Ishikawa (cell line): ENCODE results near the gene DCAF5.

Source experiments
- CEBPB ChIP-seq: IDR thresholded peaks from 2 replicates; pipeline ENCODE4 v1.6.1; 2012
- CREB1 ChIP-seq: IDR thresholded peaks from 2 replicates; pipeline ENCODE4 v1.6.1; 2012; ENCODE audit warnings: low read depth
- EGR1 ChIP-seq: IDR thresholded peaks from 2 replicates; pipeline ENCODE4 v1.6.1; 2012
- EP300 ChIP-seq: IDR thresholded peaks from 2 replicates; pipeline ENCODE4 v1.6.1; 2012; ENCODE audit warnings: borderline replicate concordance
- FOXM1 ChIP-seq: IDR thresholded peaks from 2 replicates; pipeline ENCODE4 v1.6.1; 2012; ENCODE audit warnings: low read depth, borderline replicate concordance
- MAX ChIP-seq: IDR thresholded peaks from 2 replicates; pipeline ENCODE4 v1.6.1; 2012
- NFIC ChIP-seq: IDR thresholded peaks from 2 replicates; pipeline ENCODE4 v1.6.1; 2012
- RAD21 ChIP-seq: IDR thresholded peaks from 2 replicates; pipeline ENCODE4 v1.6.1; 2012; ENCODE audit warnings: low read depth
- REST ChIP-seq: IDR thresholded peaks from 2 replicates; pipeline ENCODE4 v1.6.1; 2012; ENCODE audit warnings: low read depth, mild to moderate bottlenecking
- TAF1 ChIP-seq: IDR thresholded peaks from 2 replicates; pipeline ENCODE4 v1.6.1; 2012; ENCODE audit warnings: low read depth, mild to moderate bottlenecking
- TCF12 ChIP-seq: IDR thresholded peaks from 2 replicates; pipeline ENCODE4 v1.6.1; 2012; ENCODE audit warnings: low read depth
- TEAD4 ChIP-seq: IDR thresholded peaks from 2 replicates; pipeline ENCODE4 v1.6.1; 2012
- USF1 ChIP-seq: IDR thresholded peaks from 2 replicates; pipeline ENCODE4 v1.6.1; 2012
- YY1 ChIP-seq: IDR thresholded peaks from 2 replicates; pipeline ENCODE4 v1.6.1; 2012; ENCODE audit warnings: low read depth
- ZBTB7A ChIP-seq: IDR thresholded peaks from 2 replicates; pipeline ENCODE4 v1.6.1; 2012; ENCODE audit warnings: low read depth

Gene DCAF5

GRCh38 chr14:69079747-69080146 lies 73.2 kb downstream of the DCAF5 start:
- TF ChIP-seq TCF12, result no peak
- TF ChIP-seq EP300, result 0 out of 2 replicates have a peak, but pooled peaks have one; percentile 2
- TF ChIP-seq YY1, result no peak

GRCh38 chr14:69079188-69079742 lies 73.7 kb downstream of the DCAF5 start:
- TF ChIP-seq YY1 (no peak), EGR1 (no peak), REST (no peak), NFIC (peak; percentile 29), FOXM1 (peak; percentile 74), TEAD4 (peak; percentile 87), ZBTB7A (no peak), RAD21 (no peak), TCF12 (0 out of 2 replicates have a peak, but pooled peaks have one; percentile 27), MAX (no peak), TAF1 (no peak), USF1 (no peak), EP300 (peak; percentile 54; the same call in 1 of the 2 replicates), CREB1 (no peak), CEBPB (no peak)

GRCh38 chr14:69077841-69078240 lies 75.1 kb downstream of the DCAF5 start:
- TF ChIP-seq TEAD4 (peak; percentile 69), EP300 (peak; percentile 56; the same call in 1 of the 2 replicates), YY1 (no peak)

GRCh38 chr14:69076341-69076740 lies 76.6 kb downstream of the DCAF5 start:
- TF ChIP-seq ZBTB7A (no peak), USF1 (no peak), REST (no peak), MAX (no peak), RAD21 (no peak), CREB1 (no peak), TAF1 (no peak), EGR1 (no peak), YY1 (no peak), TCF12 (no peak), CEBPB (no peak), EP300 (no peak), FOXM1 (no peak), NFIC (no peak), TEAD4 (no peak)

- no peak for TF ChIP-seq TEAD4
- no peak for TF ChIP-seq TAF1
- no peak for TF ChIP-seq CEBPB
- no peak for TF ChIP-seq MAX
- TF ChIP-seq CREB1, result no peak
- TF ChIP-seq EGR1, result no peak
- TF ChIP-seq YY1, result no peak
- no peak for TF ChIP-seq EP300
- TF ChIP-seq TCF12, result no peak
- TF ChIP-seq FOXM1, result no peak
- no peak for TF ChIP-seq ZBTB7A
- no peak for TF ChIP-seq RAD21
- TF ChIP-seq NFIC, result no peak
- TF ChIP-seq REST, result no peak
- no peak for TF ChIP-seq USF1
Observed at GRCh38 chr14:69073915-69074314, 79.0 kb downstream of the DCAF5 start.
